Measurements from ENCODE around the gene CDH18.

CDH18 gene

DNA sequence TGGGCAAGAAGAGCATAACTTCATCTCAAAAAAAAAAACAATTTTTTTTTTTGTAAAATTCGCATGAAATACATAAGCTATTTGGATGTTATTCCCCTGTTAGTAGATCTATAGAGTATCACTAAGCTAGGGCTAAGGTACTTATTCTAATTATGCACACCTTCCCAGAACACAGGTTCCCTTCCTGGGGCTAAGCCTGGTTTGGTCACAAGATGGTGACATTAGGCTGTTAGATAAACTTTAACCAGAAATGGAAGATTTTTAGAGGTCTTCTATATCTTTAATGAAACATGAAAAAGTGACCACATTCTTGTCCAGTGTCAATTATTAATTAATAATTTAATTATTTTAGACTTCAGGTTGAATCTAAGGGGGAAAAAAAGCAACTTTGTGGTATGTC, 433.5 kb downstream of the CDH18 start:
- TF ChIP-seq, protein P1, sequence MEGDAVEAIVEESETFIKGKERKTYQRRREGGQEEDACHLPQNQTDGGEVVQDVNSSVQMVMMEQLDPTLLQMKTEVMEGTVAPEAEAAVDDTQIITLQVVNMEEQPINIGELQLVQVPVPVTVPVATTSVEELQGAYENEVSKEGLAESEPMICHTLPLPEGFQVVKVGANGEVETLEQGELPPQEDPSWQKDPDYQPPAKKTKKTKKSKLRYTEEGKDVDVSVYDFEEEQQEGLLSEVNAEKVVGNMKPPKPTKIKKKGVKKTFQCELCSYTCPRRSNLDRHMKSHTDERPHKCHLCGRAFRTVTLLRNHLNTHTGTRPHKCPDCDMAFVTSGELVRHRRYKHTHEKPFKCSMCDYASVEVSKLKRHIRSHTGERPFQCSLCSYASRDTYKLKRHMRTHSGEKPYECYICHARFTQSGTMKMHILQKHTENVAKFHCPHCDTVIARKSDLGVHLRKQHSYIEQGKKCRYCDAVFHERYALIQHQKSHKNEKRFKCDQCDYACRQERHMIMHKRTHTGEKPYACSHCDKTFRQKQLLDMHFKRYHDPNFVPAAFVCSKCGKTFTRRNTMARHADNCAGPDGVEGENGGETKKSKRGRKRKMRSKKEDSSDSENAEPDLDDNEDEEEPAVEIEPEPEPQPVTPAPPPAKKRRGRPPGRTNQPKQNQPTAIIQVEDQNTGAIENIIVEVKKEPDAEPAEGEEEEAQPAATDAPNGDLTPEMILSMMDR (IDR thresholded peaks at IDR 0.05): no peak
- Histone ChIP-seq H3K4me3 (no peak overlapping the region), H3K27ac (no peak overlapping the region)
- no peak for DNase-seq (ENCODE audit: low spot score)

DNA sequence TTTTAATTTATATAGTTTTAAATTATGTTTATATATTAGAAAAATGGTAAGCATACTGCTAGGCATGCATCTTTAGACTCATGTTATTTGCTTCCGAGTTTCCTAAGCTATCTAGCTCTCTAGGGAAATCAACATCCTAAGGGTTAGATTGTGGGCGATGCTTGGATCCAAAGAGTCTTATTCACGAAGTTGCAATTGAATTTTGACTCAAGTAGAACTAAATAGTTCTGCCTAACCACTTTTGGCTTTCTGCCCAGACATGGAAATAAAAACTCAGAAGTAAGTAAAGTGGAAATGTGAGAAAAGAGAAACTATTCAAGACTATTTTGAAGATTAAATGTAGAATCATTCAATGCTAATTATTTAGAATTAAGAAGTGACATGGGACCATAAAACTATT, 440.4 kb downstream of the CDH18 start:
- TF ChIP-seq, protein P1 (IDR thresholded peaks at IDR 0.05): no peak
- no peak for DNase-seq (ENCODE audit: low spot score)
- Histone ChIP-seq H3K4me3 (no peak overlapping the region), H3K27ac (no peak overlapping the region)

DNA sequence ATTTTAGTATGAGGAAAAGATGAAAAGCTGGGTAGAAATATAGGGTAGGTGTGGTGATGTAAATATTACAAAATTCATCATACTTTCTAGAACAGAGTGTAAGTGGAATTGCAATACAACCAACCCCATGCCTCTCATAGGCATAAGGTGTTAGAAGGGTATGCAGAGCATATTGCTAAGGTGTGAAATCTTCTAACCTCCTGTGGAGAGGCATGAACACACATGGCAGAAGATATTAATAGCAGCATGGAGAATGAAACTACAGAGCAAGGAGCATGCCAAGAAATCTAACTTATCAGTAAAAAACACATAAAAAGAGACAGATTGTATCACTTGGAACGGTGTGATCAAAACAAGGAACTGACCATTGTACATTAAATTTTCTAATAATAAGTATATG, 441.5 kb downstream of the CDH18 start:
- no peak overlapping the region for H3K27ac ChIP-seq
- H3K4me3 ChIP-seq: no peak overlapping the region
- TF ChIP-seq, protein P1 (IDR thresholded peaks at IDR 0.05): no peak
- no peak for DNase-seq (ENCODE audit: low spot score)

DNA sequence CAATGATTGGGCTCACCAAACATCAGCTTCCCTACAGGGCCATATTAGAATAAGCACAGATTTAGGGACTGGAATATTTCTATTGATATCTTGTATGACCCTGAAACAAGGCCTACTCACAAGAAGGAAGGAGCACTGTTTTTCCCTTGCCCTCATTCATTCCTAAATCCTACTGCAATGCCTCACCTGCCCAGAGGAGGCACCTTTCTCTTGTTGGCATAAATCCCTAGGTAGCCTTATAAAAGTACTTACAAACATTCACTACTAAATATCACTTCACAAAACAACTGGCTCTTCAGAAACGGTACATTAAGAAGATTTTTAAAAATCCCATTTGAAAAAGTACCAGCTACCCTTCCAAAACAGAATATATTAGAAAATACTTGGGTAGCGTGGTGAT, 449.4 kb downstream of the CDH18 start:
- no peak for DNase-seq (ENCODE audit: low spot score)
- TF ChIP-seq, protein P1 (IDR thresholded peaks at IDR 0.05): no peak
- Histone ChIP-seq H3K4me3 (no peak overlapping the region), H3K27ac (no peak overlapping the region)

DNA sequence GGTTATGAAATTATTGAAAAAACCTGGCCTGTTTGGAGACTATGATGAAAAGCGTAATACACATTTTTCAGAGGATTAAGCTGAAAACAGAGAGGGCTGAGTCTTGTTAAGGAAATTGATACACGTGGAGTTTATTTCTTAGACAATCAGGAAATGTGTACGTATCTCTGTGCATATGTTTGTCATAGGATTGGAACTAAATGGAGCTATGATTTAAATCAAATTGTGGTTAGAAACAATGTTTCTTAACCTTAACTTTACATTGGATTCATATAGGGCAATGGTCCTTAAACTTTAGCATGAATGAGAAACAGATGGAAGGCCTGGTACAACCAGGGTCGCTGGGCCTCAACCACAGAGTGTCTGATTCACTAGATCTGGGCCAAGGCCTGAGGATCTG, 451.6 kb downstream of the CDH18 start:
- TF ChIP-seq, protein P1 (IDR thresholded peaks at IDR 0.05): no peak
- DNase-seq (ENCODE audit: low spot score): no peak
- Histone ChIP-seq H3K4me3 (no peak overlapping the region), H3K27ac (no peak overlapping the region)

DNA sequence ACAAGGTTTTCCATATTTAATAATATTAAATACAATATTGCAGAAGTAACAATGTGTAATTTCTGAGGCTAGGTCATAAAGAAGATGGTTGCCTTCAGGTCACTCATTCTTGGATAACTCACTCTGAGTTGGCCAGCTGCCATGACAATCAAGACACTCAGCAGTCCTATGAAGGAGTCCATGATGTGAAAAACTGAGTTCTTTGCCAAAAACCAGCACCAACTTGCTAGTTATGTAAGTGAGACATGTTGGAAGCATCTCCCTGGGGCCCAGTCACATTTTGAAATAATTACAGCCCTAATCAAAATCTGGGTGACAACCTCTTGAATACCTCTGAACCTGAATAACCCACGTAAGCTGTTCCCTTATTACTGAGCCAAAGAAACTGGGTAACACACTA, 453.2 kb downstream of the CDH18 start:
- TF ChIP-seq, protein P1 (IDR thresholded peaks at IDR 0.05): no peak
- Histone ChIP-seq H3K27ac (no peak overlapping the region), H3K4me3 (no peak overlapping the region)
- DNase-seq (ENCODE audit: low spot score): no peak

DNA sequence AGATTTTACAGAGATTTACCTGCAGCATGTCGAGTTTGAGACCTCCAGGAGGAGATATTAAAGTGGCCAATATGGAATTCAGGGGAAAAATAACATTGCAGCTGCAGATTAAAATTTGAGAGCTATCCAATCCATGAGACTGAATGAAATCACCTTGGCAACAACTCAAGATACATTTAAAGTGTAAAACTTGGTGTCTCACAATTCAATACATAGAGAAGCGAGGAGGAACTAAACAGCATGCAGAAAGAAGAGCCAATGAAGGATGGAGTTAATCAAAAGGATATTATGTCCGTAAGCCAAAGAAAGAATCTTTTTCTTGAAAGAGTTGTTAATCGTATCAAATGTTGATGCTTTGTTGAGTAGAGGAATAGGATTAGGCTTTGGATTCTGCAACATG, 455.1 kb downstream of the CDH18 start:
- H3K4me3 ChIP-seq: no peak overlapping the region
- no peak for DNase-seq (ENCODE audit: low spot score)
- TF ChIP-seq, protein P1 (IDR thresholded peaks at IDR 0.05): no peak
- no peak overlapping the region for H3K27ac ChIP-seq

All from coronary artery (tissue), 2 donors.